Prostate gland (tissue), 2 donors: ENCODE data around the gene BNC2. TPM values are rescaled to one million over a fixed set of nuclear protein-coding genes. Genes with fewer than 3 reads are reported as not detected.

Source experiments
- DNase-seq: peaks from one replicate; pipeline ENCODE4 v3.0.0-alpha.2; 2019; ENCODE audit warnings: low spot score
- H3K27ac ChIP-seq, 2 donors: fragments of 200-600 bp; sonication (generic); 2 replicates each; pipeline ENCODE4 v1.5.1; 2017 to 2019
- H3K27me3 ChIP-seq: fragments of 200-600 bp; sonication (generic); replicated peaks from 2 replicates; pipeline ENCODE4 v1.5.1; 2019; ENCODE audit not compliant: insufficient read depth
- H3K36me3 ChIP-seq, 2 donors: fragments of 200-600 bp; sonication (generic); 1 replicate in 1 of 2; 2 replicates in 1 of 2; pipeline versions ENCODE4 v1.5.1 to v1.8.1; 2017 to 2019
- H3K4me1 ChIP-seq: fragments of 200-600 bp; sonication (generic); replicated peaks from 2 replicates; pipeline ENCODE4 v1.5.1; 2019
- H3K4me3 ChIP-seq, 2 donors: fragments of 200-600 bp; sonication (generic); 2 replicates each; pipeline ENCODE4 v1.5.1; 2017 to 2019
- H3K9me3 ChIP-seq: fragments of 200-600 bp; sonication (generic); 2 replicates; pipeline ENCODE4 v1.5.1; 2017
- CTCF ChIP-seq, 4 experiments: fragments of 200-600 bp in 2 of 4; fragments of 450-650 bp in 2 of 4; sonication (generic) in 2 of 4; IDR thresholded peaks; 1 replicate in 3 of 4; 2 replicates in 1 of 4; pipeline ENCODE4 v1.5.1; 2016 to 2019; ENCODE audit warnings: antibody characterized with exemption in 4 of 4, mild to moderate bottlenecking in 2 of 4, moderate library complexity in 2 of 4
- POLR2A ChIP-seq: fragments of 450-650 bp; IDR thresholded peaks from one replicate; pipeline ENCODE4 v1.6.1; 2016; ENCODE audit warnings: antibody characterized with exemption, mild to moderate bottlenecking
- POLR2AphosphoS5 ChIP-seq: sonication (generic); formaldehyde crosslinking; IDR thresholded peaks from one replicate; pipeline ENCODE4 v1.6.1; 2017; ENCODE audit warnings: antibody characterized with exemption
- WGBS: methylation state at CpG from one replicate; pipeline ENCODE4 v1.1.5; 2018; 5-methylcytosine and 5-hydroxymethylcytosine counted together
- intact Hi-C: fragments of 100-400 bp; cut with DNase I; formaldehyde crosslinking; loops from one replicate; pipeline ENCODE4 v1.14.2; 2022
- total RNA-seq, 2 donors: library from RNA; depleted of rRNA; stranded (reverse); fragments of >200 nt; gene quantifications; one replicate each; pipeline ENCODE4 v1.1.0, GENCODE V29; 2016

The BNC2 gene
- total RNA-seq, 2 donors from 2014 or later = 4.9 to 37.2 TPM

DNA sequence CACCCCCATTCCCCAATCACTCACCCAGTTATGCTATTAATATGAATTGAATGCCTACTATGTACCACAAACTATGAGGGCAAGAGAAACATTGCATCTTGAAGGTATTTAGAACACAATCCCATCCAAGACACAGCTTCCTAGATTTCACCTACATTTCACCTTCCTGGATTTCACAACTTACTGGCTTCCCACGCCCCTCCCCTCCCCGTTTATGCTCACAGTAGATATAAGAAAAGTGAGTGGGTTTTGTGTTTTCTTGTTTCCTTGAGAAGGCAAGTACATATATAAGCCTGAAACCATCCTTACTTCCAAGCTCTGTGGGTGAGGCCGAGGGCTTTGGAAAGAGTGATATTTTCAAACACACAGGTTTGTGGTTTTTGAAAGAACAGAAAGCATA is 465.0 kb downstream of the BNC2 start:
- H3K27me3 ChIP-seq = no peaks in the 10 kb centered on the region
- no peaks in the 10 kb centered on the region for H3K9me3 ChIP-seq
- no peak for TF ChIP-seq CTCF (IDR thresholded peaks at IDR 0.05)
- WGBS = 78% methylated on average over 3 of the region's 3 CpGs
- H3K27ac ChIP-seq = no peak overlapping the region
- no peaks in the 10 kb centered on the region for H3K4me1 ChIP-seq
- H3K36me3 ChIP-seq = no peaks in the 10 kb centered on the region
- DNase-seq = no peak
- H3K4me3 ChIP-seq = no peak overlapping the region
- intact Hi-C loops = no loop called here

DNA sequence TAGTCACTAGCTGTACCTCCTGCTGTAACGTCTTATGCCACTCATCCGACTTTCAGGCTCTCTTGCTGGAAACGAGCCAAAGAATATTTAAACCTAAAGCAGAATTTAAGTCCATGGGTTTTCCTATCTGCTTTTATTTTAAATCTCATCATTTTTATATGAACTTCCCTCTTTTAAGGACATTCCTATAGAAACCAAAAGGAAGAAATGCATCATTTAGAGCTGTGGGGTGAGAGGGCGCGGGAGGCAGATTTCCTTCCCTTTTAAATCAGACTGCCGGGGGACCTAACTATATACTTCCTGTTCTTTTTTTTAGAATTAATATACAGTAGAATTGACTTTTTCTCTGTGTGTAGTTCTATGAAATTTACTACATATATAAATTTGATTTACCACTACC is 468.8 kb downstream of the BNC2 start:
- H3K4me1 ChIP-seq = no peaks in the 10 kb centered on the region
- no peak overlapping the region for H3K4me3 ChIP-seq
- H3K36me3 ChIP-seq = no peaks in the 10 kb centered on the region
- no peak for DNase-seq
- H3K9me3 ChIP-seq = no peaks in the 10 kb centered on the region
- no peak overlapping the region for H3K27ac ChIP-seq
- TF ChIP-seq POLR2A (no peak), POLR2AphosphoS5 (no peak), CTCF (IDR thresholded peaks at IDR 0.05) (no peak)
- no peaks in the 10 kb centered on the region for H3K27me3 ChIP-seq
- WGBS = 81% methylated on average over 6 of the region's 6 CpGs
- intact Hi-C loops = no loop called here

DNA sequence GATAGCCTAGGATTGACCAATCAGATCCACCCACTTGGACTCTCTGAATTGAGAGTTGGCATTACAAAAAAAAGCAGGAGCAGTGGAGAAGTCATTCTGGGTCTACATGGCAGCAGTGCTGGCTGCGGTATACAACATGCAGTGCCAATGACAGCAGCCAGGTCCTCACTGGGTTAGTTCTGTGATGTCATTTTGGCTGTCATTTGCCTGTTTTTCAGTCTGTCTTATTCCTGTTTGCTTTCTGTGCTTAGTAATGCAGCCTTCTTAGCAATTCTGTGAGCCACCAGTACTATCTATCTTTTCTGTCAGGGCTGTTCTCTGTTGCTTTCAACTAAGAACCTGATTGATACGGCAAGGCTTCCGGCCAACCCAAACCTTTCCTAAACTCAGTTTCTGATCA is 471.8 kb downstream of the BNC2 start:
- Histone ChIP-seq H3K4me3 (no peak overlapping the region), H3K9me3 (no peaks in the 10 kb centered on the region), H3K36me3 (no peaks in the 10 kb centered on the region), H3K4me1 (no peaks in the 10 kb centered on the region), H3K27me3 (no peaks in the 10 kb centered on the region), H3K27ac (no peak overlapping the region)
- intact Hi-C loops = no loop called here
- DNase-seq = no peak
- 74% methylated on average over 3 of the region's 3 CpGs for WGBS
- TF ChIP-seq POLR2AphosphoS5 (no peak), CTCF (IDR thresholded peaks at IDR 0.05) (no peak), POLR2A (no peak)

GRCh38 chr9:16396389-16396788 is 474.1 kb downstream of the BNC2 start:
- TF ChIP-seq POLR2A (no peak), POLR2AphosphoS5 (no peak), CTCF (IDR thresholded peaks at IDR 0.05) (no peak)
- Histone ChIP-seq H3K36me3 (no peaks in the 10 kb centered on the region), H3K4me3 (no peak overlapping the region), H3K27ac (no peak overlapping the region), H3K4me1 (no peaks in the 10 kb centered on the region), H3K9me3 (no peaks in the 10 kb centered on the region), H3K27me3 (no peaks in the 10 kb centered on the region)
- no peak for DNase-seq
- intact Hi-C loops = no loop called here
- WGBS = 92% methylated on average over 4 of the region's 4 CpGs

DNA sequence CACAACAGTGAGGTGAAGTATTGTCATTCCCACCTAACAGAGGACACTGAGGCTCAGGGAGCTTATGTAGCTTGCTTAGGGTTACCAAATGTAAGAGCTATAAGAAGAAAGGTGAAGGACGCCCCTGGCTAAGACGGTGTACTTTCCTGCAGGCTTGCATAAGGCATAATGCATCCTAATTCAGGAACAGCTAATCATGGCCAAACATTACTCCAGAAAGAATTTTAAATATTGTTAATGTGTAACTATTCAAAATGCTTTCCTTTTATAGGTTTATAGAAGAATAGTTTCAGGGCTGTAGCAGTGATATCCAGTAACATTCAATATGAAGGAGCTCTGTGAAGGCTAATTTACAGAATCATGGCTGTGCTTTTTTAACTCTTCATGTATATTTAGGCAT is 479.1 kb downstream of the BNC2 start:
- H3K4me1 ChIP-seq = no peaks in the 10 kb centered on the region
- intact Hi-C loops = no loop called here
- no peak overlapping the region for H3K4me3 ChIP-seq
- no peaks in the 10 kb centered on the region for H3K27me3 ChIP-seq
- no peaks in the 10 kb centered on the region for H3K9me3 ChIP-seq
- 67% methylated on average over 2 of the region's 2 CpGs for WGBS
- H3K36me3 ChIP-seq = no peaks in the 10 kb centered on the region
- TF ChIP-seq POLR2A = no peak
- TF ChIP-seq POLR2AphosphoS5 = no peak
- TF ChIP-seq CTCF (IDR thresholded peaks at IDR 0.05) = no peak
- no peak for DNase-seq
- H3K27ac ChIP-seq = no peak overlapping the region
